Left cardiac atrium (tissue), 4 donors: ENCODE results near the gene FREM2. TPM values are rescaled to one million over a fixed set of nuclear protein-coding genes. Genes with fewer than 3 reads are reported as not detected.
A peak's percentile ranks its signal among the peaks of the same experiment; 100 is the strongest.

Experiments
- ATAC-seq, 2 donors: fragments of 200-7000 bp; cut with Tn5 transposase; one replicate each; pipeline ENCODE4 v1.9.1; 2020; ENCODE audit warnings: mild to moderate bottlenecking in 2 of 2, moderate library complexity in 2 of 2
- DNase-seq: peaks from one replicate; pipeline ENCODE4 v3.0.0-alpha.2; 2020
- intact Hi-C, 2 donors: fragments of 100-400 bp; cut with DNase I; formaldehyde crosslinking; loops; one replicate each; pipeline versions ENCODE4 v1.14.1 to v1.15.1; 2022 to 2023
- total RNA-seq, 2 donors: library from RNA; stranded (reverse); fragmentation: NEBNext Ultra II Directional; extraction: Animal tissue kit (Norgen Biotek cat#: 25700); gene quantifications; one replicate each; pipeline ENCODE4 v1.2.1, GENCODE V29; 2021
- donor health status: DM: no; HTN: yes; CAD: no.
- donor health status: DM: no; HTN: yes; CAD: no; lungs with severe emphysema.
- donor health status: DM: yes; HTN: yes; CAD: no.
- donor health status: Dilated cardiomyopathy.

Gene FREM2
- total RNA-seq, 2 donors from 2014 or later, result 0.03 TPM; not detected in 1

GRCh38 chr13:38684714-38685113 is 2.2 kb upstream of the FREM2 start:
- no peak for DNase-seq
- intact Hi-C loops, result loop anchor here (5.0 to 10.0 kb wide), 3 partner anchors 78 to 233 kb away; no protein-coding TSS in a partner anchor
- no peak for ATAC-seq

GRCh38 chr13:38685431-38685830 is 1.4 kb upstream of the FREM2 start:
- ATAC-seq (no peak), DNase-seq (no peak)
- intact Hi-C loops, result loop anchor here (5.0 to 10.0 kb wide), 3 partner anchors 77 to 232 kb away; no protein-coding TSS in a partner anchor

- intact Hi-C loops, result loop anchor here (5.0 to 10.0 kb wide), 3 partner anchors 76 to 231 kb away; no protein-coding TSS in a partner anchor
Observed at GRCh38 chr13:38685974-38686576, 802 bp upstream of the FREM2 start.

GRCh38 chr13:38687246-38688229 is 661 bp downstream of the FREM2 start:
- intact Hi-C loops, result loop anchor here (5.0 to 10.0 kb wide), 3 partner anchors 75 to 230 kb away; no protein-coding TSS in a partner anchor
- ATAC-seq (peak; percentile 24 to 31), DNase-seq (no peak)

More at GRCh38 chr13:38685974-38686576, 802 bp upstream of the FREM2 start:
- DNase-seq (no peak), ATAC-seq (no peak)

DNA sequence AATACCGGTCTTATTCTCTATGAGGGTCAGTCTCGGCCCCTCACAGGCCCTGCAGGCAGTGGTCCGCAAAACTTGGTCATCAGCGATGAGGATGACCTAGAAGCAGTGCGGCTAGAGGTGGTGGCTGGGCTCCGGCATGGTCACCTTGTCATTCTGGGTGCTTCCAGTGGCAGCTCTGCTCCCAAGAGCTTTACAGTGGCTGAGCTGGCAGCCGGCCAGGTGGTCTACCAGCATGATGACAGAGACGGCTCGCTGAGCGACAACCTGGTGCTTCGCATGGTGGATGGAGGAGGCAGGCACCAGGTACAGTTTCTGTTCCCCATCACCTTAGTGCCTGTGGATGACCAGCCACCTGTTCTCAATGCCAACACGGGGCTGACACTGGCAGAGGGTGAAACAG is 1.8 kb downstream of the FREM2 start:
- intact Hi-C loops, result loop anchor here (5.0 to 10.0 kb wide), 3 partner anchors 74 to 229 kb away; no protein-coding TSS in a partner anchor
- ATAC-seq (no peak), DNase-seq (no peak)

- intact Hi-C loops, result no loop called here
- DNase-seq, result no peak
- no peak for ATAC-seq
Observed at GRCh38 chr13:38690231-38690630, 3.4 kb downstream of the FREM2 start.

GRCh38 chr13:38693168-38693567 is 6.3 kb downstream of the FREM2 start:
- no peak for DNase-seq
- intact Hi-C loops, result no loop called here
- no peak for ATAC-seq

DNA sequence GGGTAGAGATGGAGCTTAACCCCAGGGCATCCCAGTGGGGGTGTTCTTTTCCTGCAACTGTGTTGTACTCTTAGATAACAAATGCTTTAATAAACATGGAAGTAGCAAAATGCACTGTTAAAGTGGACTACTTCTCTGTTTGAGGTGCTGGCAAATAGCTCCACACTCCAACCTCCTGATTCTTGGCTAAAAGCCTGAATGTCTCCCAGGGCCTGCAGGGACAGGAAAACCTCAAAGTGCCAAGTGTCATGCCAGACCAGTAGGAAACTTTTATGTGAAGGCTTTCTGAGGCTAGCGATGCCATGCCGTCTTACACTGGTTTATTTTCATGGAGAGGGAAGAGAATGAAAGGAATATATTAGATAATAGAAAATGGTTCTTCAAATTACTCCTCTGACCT is 6.8 kb downstream of the FREM2 start:
- peak in 1 of 2 donors; percentile 27 for ATAC-seq
- no peak for DNase-seq
- intact Hi-C loops, result no loop called here

DNA sequence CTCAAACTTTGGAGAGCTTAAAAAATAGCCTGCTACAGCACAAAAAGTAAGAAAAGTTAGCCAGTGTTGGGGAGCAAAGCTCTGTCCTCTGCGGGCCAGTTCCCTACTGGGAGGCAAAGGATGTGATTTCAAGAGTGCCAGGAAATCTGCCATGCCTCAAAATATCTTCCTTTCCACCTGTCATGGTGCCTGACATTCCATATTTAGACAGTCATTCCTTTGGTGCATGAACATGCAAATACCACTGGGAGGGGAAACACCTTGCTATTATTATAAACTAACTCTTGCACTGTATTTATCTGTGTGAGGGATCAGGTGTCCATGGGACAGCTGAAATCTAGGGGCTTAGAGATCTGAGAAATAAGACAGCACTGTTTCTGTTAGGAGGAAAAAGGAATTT is 10.3 kb downstream of the FREM2 start:
- DNase-seq (no peak), ATAC-seq (no peak)
- intact Hi-C loops, result no loop called here

DNA sequence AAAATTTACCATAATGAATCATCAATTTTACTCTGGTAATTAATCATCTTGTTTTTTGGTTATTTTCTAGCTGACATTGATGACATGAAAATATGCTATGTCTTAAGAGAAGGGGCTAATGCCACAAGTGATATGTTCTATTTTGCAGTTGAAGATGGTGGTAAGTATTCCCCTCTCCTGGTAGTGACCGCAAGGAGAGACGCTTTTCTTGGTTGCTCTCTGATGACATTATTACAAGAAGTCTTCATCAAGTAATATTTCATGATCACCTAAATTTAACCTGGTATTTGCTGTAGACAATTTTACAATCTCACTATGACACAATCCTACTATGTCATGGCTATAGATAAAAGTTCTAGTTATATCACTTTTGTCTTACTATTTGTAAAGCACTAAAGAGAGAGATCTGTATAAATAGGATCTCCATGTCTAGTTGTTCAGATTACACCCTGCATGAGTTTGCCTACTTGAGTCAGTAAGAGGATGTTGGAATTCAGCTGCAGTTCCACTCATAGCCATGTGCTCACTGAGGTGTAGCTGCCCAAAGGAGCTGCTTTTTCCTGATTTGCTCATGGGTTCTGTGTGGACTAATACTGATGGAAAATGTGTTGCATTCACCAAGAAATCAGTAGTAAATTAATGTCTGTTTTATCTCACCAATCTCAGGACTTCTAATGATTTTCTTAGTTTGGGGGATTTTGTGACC is 10.9 kb downstream of the FREM2 start:
- ATAC-seq, result no peak
- intact Hi-C loops, result no loop called here
- no peak for DNase-seq

DNA sequence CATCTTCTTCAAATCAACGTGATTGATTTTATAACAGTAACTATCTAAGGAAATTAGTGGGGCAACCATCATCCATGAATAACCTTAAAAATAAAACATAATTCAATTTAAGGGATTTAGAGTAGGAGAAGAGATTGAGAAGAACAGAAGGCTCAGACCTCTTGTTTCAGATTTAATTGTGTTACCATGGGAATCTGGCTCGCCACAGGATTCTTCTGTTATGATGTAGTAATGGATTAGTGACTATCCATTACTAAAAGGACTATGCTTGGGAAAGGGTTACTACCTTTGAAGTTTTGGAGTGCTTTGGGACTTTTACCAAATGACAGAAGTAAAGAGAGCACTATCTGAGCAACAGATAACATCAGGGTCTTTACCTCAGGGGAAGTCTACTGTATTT is 13.2 kb downstream of the FREM2 start:
- ATAC-seq (no peak), DNase-seq (no peak)
- intact Hi-C loops, result no loop called here

DNA sequence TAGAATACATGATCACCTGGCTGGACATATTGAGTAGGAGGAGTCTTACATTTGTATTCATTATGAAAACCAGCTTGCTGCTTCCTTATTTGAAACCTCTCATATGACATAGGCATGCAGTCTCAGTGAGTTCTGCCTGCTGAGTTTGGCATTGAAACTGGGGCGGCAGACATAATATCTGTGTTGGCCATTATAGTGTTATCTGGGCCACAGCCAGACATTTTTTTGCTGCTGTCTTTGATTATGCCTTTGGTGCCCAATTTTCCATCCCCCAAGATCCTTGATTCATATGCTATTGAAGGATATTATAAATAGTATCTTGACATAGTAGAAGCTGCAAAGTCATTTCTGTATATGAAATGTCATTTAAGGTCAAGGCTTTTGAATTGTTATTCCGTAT is 15.8 kb downstream of the FREM2 start:
- no peak for ATAC-seq
- intact Hi-C loops, result no loop called here

GRCh38 chr13:38703255-38703654 is 16.4 kb downstream of the FREM2 start:
- DNase-seq (no peak), ATAC-seq (no peak)
- intact Hi-C loops, result no loop called here

More for the DNA sequence above, 15.8 kb downstream of the FREM2 start:
- DNase-seq, result no peak

- DNase-seq (no peak), ATAC-seq (no peak)
- intact Hi-C loops, result no loop called here
Observed at GRCh38 chr13:38705365-38705764, 18.5 kb downstream of the FREM2 start.

- DNase-seq (no peak), ATAC-seq (no peak)
- intact Hi-C loops, result no loop called here
Observed at GRCh38 chr13:38707460-38707859, 20.6 kb downstream of the FREM2 start.

GRCh38 chr13:38713046-38713445 is 26.2 kb downstream of the FREM2 start:
- ATAC-seq, result no peak
- intact Hi-C loops, result no loop called here
- no peak for DNase-seq

- intact Hi-C loops, result no loop called here
Observed at GRCh38 chr13:38718374-38718773, 31.5 kb downstream of the FREM2 start.

DNA sequence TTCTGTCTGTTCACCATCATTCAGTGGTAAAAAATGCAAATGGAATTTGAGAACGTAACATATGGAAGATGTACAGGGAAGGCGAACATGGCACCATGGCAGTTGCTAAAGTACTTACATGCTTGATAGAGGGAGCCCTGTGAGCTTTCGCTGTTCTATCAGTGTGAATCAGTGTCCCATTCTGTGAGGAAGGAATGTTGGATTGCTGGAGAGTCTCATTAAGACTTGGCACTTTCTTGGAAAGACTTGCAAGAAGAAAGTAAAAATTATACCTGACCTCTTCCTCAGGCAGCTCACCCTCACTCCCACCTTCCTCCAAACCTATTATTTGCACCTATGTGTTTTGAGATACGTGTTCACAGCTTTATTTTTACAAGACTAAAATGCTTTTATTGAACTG is 43.5 kb downstream of the FREM2 start:
- ATAC-seq, result no peak
- no peak for DNase-seq
- intact Hi-C loops, result no loop called here

More at GRCh38 chr13:38718374-38718773, 31.5 kb downstream of the FREM2 start:
- no peak for ATAC-seq
- no peak for DNase-seq

DNA sequence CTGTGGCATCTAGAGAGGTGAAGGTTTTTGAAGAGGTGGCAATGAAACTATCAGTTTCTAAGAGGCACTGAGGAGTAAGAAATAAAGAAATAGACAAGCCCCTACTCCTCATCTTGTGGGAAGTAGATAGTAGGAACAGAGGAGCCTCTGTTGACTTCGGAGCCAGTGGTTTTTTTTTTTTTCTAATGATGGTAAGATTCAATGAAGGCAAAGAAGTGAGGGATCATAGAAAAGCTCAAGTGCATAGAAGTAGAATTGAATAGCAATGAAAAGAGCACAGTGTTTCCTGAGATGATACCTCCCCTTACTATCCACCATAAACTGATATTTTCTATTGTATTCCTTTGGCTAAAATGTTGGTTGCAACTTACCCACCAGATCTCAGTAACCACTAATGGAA is 46.3 kb downstream of the FREM2 start:
- no peak for DNase-seq

More for the DNA sequence above, 46.3 kb downstream of the FREM2 start:
- ATAC-seq, result no peak
- intact Hi-C loops, result no loop called here
